GM13976 (cell line): ENCODE data around the gene EIF4G1.
A peak's percentile ranks its signal among the peaks of the same experiment; 100 is the strongest.

Experiments
- DNase-seq: peaks from one replicate; pipeline ENCODE4 v3.0.0; 2012; ENCODE audit warnings: low spot score
- in situ Hi-C: fragments of 300-500 bp; cut with MboI; formaldehyde crosslinking; loops from one replicate; pipeline ENCODE4 v1.12.0; 2022; ENCODE audit warnings: low sequenced_read_pairs, mixed read lengths, inconsistent platforms; ENCODE audit not compliant: unreplicated experiment
- TF ChIP-seq, protein P1 (sequence below): IDR thresholded peaks from 2 replicates; pipeline ENCODE4 v1.5.1; 2012; ENCODE audit warnings: borderline replicate concordance, mild to moderate bottlenecking; ENCODE audit not compliant: insufficient read depth; ENCODE audit errors: extremely low read depth, missing control alignments, control extremely low read depth

The EIF4G1 gene

DNA sequence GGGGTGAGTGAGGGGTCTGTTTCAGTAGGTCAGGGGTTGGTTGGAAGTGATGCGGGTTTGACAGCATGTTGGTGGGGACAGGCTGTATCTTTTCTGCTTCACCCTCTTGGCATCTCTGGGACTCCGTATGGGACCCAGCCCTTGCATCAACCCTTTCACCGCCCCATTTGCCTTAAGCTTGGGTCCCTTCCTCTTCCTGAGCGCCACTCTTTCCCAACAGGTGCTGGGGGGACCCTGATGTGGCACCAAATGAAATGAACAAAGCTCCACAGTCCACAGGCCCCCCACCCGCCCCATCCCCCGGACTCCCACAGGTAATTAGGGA, 1.1 kb downstream of the EIF4G1 start:
- no peak for DNase-seq
- in situ Hi-C loops: no loop called here
- TF ChIP-seq, protein P1, sequence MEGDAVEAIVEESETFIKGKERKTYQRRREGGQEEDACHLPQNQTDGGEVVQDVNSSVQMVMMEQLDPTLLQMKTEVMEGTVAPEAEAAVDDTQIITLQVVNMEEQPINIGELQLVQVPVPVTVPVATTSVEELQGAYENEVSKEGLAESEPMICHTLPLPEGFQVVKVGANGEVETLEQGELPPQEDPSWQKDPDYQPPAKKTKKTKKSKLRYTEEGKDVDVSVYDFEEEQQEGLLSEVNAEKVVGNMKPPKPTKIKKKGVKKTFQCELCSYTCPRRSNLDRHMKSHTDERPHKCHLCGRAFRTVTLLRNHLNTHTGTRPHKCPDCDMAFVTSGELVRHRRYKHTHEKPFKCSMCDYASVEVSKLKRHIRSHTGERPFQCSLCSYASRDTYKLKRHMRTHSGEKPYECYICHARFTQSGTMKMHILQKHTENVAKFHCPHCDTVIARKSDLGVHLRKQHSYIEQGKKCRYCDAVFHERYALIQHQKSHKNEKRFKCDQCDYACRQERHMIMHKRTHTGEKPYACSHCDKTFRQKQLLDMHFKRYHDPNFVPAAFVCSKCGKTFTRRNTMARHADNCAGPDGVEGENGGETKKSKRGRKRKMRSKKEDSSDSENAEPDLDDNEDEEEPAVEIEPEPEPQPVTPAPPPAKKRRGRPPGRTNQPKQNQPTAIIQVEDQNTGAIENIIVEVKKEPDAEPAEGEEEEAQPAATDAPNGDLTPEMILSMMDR: no peak

GRCh38 chr3:184315871-184316661, 1.7 kb downstream of the EIF4G1 start:
- DNase-seq: peak; percentile 45
- TF ChIP-seq, protein P1: no peak
- in situ Hi-C loops: no loop called here

DNA sequence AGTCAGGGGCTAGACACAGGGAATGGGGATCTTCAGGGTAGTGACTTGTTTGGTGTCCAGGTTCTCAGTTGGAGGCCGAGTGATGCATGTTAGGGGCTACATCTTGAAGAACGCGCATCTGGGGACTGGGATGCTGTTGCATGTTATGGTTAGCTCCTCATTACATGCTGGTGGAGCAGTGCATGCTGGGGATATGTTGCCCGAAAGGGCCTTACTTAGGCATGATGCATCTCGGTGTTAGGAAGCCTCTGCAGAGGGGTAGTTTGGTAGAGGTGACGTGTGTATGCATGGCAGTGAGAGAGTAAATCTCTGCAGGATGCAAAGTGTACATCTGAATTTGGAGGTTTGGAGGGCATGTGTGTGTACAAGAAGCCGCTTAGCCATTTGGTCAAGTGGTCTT, 2.4 kb downstream of the EIF4G1 start:
- TF ChIP-seq, protein P1: no peak
- in situ Hi-C loops: no loop called here
- no peak for DNase-seq

DNA sequence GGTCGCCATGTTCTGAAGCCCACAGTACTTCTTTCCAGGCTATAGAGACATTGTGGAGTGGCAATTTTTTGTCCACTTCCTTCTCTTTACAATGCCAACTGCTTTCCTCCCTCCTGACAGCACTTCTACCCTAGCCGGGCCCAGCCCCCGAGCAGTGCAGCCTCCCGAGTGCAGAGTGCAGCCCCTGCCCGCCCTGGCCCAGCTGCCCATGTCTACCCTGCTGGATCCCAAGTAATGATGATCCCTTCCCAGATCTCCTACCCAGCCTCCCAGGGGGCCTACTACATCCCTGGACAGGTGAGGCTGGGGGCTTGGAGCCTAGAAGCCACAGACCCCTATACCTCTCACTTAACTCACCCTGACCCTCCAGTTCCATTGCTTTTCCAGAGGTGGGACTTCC, 2.8 kb downstream of the EIF4G1 start:
- no peak for DNase-seq
- TF ChIP-seq, protein P1: no peak
- in situ Hi-C loops: no loop called here

DNA sequence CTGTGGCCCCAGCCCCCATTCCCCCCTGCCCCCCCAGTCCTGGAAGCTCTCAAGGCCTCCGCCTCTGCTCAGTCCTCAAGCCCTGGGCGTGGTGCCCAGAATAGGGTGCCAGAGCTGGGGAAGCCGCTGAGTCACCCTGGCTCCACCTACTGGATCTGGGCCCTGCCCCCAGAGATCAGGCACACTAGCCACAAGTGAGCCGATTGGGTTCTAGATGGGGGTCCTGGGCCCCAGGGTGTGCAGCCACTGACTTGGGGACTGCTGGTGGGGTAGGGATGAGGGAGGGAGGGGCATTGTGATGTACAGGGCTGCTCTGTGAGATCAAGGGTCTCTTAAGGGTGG, 5.7 kb downstream of the EIF4G1 start:
- TF ChIP-seq, protein P1: no peak
- peak; percentile 29 for DNase-seq
- in situ Hi-C loops: no loop called here

- in situ Hi-C loops: no loop called here
Observed at GRCh38 chr3:184321666-184322065, 7.3 kb downstream of the EIF4G1 start.

More at GRCh38 chr3:184321666-184322065, 7.3 kb downstream of the EIF4G1 start:
- no peak for DNase-seq
- TF ChIP-seq, protein P1: no peak
